Glutamatergic neuron (in vitro differentiated cells): ENCODE results near the gene PCDHGB3. TPM values are rescaled to one million over a fixed set of nuclear protein-coding genes. Genes with fewer than 3 reads are reported as not detected.

ENCODE experiments used
- DNase-seq: peaks from one replicate; pipeline ENCODE4 v3.0.0; 2022
- H3K27ac Mint-ChIP-seq: one replicate; pipeline ENCODE4 v1.8.0; 2020; ENCODE audit warnings: mild to moderate bottlenecking, mixed read lengths, inconsistent platforms; ENCODE audit not compliant: unreplicated experiment
- H3K27me3 Mint-ChIP-seq: one replicate; pipeline ENCODE4 v1.8.0; 2020; ENCODE audit warnings: mild to moderate bottlenecking, moderate library complexity, mixed read lengths, inconsistent platforms; ENCODE audit not compliant: unreplicated experiment
- H3K36me3 Mint-ChIP-seq: one replicate; pipeline ENCODE4 v1.8.0; 2020; ENCODE audit warnings: mild to moderate bottlenecking, mixed read lengths, inconsistent platforms; ENCODE audit not compliant: unreplicated experiment
- H3K4me1 Mint-ChIP-seq: one replicate; pipeline ENCODE4 v1.8.0; 2020; ENCODE audit warnings: mild to moderate bottlenecking, low read depth, mixed read lengths, inconsistent platforms; ENCODE audit not compliant: unreplicated experiment
- H3K4me3 Mint-ChIP-seq: one replicate; pipeline ENCODE4 v1.8.0; 2020; ENCODE audit warnings: mild to moderate bottlenecking, mixed read lengths, inconsistent platforms; ENCODE audit not compliant: unreplicated experiment
- H3K9me3 Mint-ChIP-seq: one replicate; pipeline ENCODE4 v1.8.0; 2020; ENCODE audit warnings: mild to moderate bottlenecking, moderate library complexity, mixed read lengths, inconsistent platforms; ENCODE audit not compliant: unreplicated experiment
- total RNA-seq: library from RNA; stranded (reverse); fragmentation: NEBNext Ultra II Directional; extraction: Animal tissue kit (Norgen Biotek cat#: 25700); gene quantifications from one replicate; pipeline ENCODE4 v1.2.1, GENCODE V29; 2021; ENCODE audit not compliant: unreplicated experiment
- TF ChIP-seq, protein P1 (sequence below): fragments of 200-600 bp; sonication (generic); IDR thresholded peaks from one replicate; pipeline ENCODE4 v1.5.0; 2021; ENCODE audit not compliant: partially characterized antibody, unreplicated experiment

Gene PCDHGB3
- total RNA-seq, 1 donor from 2014 or later = 6.2 TPM

DNA sequence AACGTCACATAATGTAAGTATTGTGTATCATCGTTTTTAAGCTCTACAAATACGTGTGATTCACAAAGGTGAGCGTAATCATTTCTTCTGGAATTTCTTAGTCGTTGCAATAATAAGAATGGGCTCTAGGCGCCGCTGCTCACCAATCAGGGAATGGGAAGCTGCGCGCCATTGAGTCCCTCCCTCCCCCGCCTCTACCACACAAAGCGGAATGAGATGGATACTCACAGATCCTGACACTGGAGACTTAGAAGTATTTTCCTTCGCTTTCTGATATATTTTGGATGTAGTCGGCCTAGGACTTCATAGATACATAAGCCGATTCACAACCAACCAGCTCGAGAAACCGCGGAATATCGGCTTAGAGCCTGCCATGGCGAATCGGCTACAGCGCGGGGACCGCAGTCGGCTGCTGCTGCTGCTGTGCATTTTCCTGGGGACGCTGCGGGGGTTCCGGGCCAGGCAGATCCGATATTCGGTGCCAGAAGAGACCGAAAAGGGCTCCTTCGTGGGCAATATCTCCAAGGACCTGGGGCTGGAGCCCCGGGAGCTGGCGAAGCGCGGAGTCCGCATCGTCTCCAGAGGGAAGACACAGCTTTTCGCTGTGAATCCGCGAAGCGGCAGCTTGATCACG is 50.9 kb downstream of the PCDHGB3 start, which contains the start of gene PCDHGA11:
Gene PCDHGA11 (plus strand): TSS at position 197 of the 634 bp plus-strand sequence. CDS start 177 bp downstream, at position 374.
- H3K4me1 Mint-ChIP-seq = no peaks in the 10 kb centered on the region
- peaks cover 79% of the 10 kb centered on the region for H3K36me3 Mint-ChIP-seq
- TF ChIP-seq, protein P1, sequence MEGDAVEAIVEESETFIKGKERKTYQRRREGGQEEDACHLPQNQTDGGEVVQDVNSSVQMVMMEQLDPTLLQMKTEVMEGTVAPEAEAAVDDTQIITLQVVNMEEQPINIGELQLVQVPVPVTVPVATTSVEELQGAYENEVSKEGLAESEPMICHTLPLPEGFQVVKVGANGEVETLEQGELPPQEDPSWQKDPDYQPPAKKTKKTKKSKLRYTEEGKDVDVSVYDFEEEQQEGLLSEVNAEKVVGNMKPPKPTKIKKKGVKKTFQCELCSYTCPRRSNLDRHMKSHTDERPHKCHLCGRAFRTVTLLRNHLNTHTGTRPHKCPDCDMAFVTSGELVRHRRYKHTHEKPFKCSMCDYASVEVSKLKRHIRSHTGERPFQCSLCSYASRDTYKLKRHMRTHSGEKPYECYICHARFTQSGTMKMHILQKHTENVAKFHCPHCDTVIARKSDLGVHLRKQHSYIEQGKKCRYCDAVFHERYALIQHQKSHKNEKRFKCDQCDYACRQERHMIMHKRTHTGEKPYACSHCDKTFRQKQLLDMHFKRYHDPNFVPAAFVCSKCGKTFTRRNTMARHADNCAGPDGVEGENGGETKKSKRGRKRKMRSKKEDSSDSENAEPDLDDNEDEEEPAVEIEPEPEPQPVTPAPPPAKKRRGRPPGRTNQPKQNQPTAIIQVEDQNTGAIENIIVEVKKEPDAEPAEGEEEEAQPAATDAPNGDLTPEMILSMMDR = peak; percentile 38
- peaks cover 23% of the 10 kb centered on the region for H3K27me3 Mint-ChIP-seq
- no peak for DNase-seq
- H3K27ac Mint-ChIP-seq = no peak within 1 kb of the TSS
- H3K4me3 Mint-ChIP-seq = peak within 1 kb of the TSS; percentile 70
- peaks cover 54% of the 10 kb centered on the region for H3K9me3 Mint-ChIP-seq

DNA sequence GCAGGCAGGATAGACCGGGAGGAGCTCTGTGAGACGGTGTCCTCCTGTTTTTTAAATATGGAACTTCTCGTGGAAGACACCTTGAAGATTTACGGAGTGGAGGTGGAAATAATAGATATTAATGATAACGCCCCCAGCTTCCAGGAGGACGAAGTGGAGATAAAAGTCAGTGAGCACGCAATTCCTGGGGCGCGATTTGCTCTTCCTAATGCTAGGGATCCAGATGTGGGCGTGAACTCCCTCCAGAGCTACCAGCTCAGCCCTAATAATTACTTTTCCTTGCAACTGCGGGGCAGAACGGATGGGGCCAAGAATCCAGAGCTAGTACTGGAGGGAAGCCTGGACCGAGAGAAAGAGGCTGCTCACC is 51.4 kb downstream of the PCDHGB3 start:
- Mint-ChIP-seq H3K4me3 (peak overlapping the region; percentile 70), H3K9me3 (peaks cover 54% of the 10 kb centered on the region), H3K27ac (no peak overlapping the region), H3K4me1 (no peaks in the 10 kb centered on the region), H3K36me3 (peaks cover 84% of the 10 kb centered on the region), H3K27me3 (peaks cover 23% of the 10 kb centered on the region)
- DNase-seq = no peak
- TF ChIP-seq, protein P1 = no peak

Other genes starting within 250 kb of the PCDHGB3 start
- gene PCDHB4, start 248.4 kb upstream of the PCDHGB3 start, total RNA-seq = 7.8 TPM
- 72.2 TPM for gene PCDHB5, start 235.0 kb upstream of the PCDHGB3 start, total RNA-seq
- 7.2 TPM for gene PCDHB6, start 220.2 kb upstream of the PCDHGB3 start, total RNA-seq
- 3.4 TPM for gene PCDHB7, start 197.6 kb upstream of the PCDHGB3 start, total RNA-seq
- 19.8 TPM for gene PCDHB8, start 192.5 kb upstream of the PCDHGB3 start, total RNA-seq
- 20.1 TPM for gene PCDHB16, start 187.9 kb upstream of the PCDHGB3 start, total RNA-seq
- 12.2 TPM for gene PCDHB9, start 183.1 kb upstream of the PCDHGB3 start, total RNA-seq
- gene PCDHB10, start 177.9 kb upstream of the PCDHGB3 start, total RNA-seq = 17.7 TPM
- 10.6 TPM for gene PCDHB11, start 170.6 kb upstream of the PCDHGB3 start, total RNA-seq
- 14.4 TPM for gene PCDHB12, start 161.5 kb upstream of the PCDHGB3 start, total RNA-seq
- 12.7 TPM for gene PCDHB13, start 156.3 kb upstream of the PCDHGB3 start, total RNA-seq
- gene PCDHB14, start 146.9 kb upstream of the PCDHGB3 start, total RNA-seq = 16.5 TPM
- gene PCDHB15, start 124.8 kb upstream of the PCDHGB3 start, total RNA-seq = 29.5 TPM
- 1.9 TPM for gene SLC25A2, start 66.2 kb upstream of the PCDHGB3 start, total RNA-seq
- 89.4 TPM for gene TAF7, start 49.5 kb upstream of the PCDHGB3 start, total RNA-seq
- gene PCDHGA1, start 39.7 kb upstream of the PCDHGB3 start, total RNA-seq = 4.6 TPM
- 3.0 TPM for gene PCDHGA2, start 31.5 kb upstream of the PCDHGB3 start, total RNA-seq
- gene PCDHGA3, start 26.4 kb upstream of the PCDHGB3 start, total RNA-seq = 10.4 TPM
- 9.6 TPM for gene PCDHGB1, start 20.1 kb upstream of the PCDHGB3 start, total RNA-seq
- 8.2 TPM for gene PCDHGA4, start 15.2 kb upstream of the PCDHGB3 start, total RNA-seq
- gene PCDHGB2, start 10.2 kb upstream of the PCDHGB3 start, total RNA-seq = 8.9 TPM
- gene PCDHGA5, start 6.1 kb upstream of the PCDHGB3 start, total RNA-seq = 4.6 TPM
- gene PCDHGA6, start 3.6 kb downstream of the PCDHGB3 start, total RNA-seq = 6.3 TPM
- 4.2 TPM for gene PCDHGA7, start 12.5 kb downstream of the PCDHGB3 start, total RNA-seq
- 40.8 TPM for gene PCDHGB4, start 17.5 kb downstream of the PCDHGB3 start, total RNA-seq
- 7.2 TPM for gene PCDHGA8, start 22.4 kb downstream of the PCDHGB3 start, total RNA-seq
- 9.3 TPM for gene PCDHGB5, start 27.7 kb downstream of the PCDHGB3 start, total RNA-seq
- gene PCDHGA9, start 32.5 kb downstream of the PCDHGB3 start, total RNA-seq = 5.5 TPM
- gene PCDHGB6, start 37.8 kb downstream of the PCDHGB3 start, total RNA-seq = 59.8 TPM
- 16.6 TPM for gene PCDHGA10, start 42.7 kb downstream of the PCDHGB3 start, total RNA-seq
- gene PCDHGB7, start 47.4 kb downstream of the PCDHGB3 start, total RNA-seq = 38.6 TPM
- 12.5 TPM for gene PCDHGA11, start 50.8 kb downstream of the PCDHGB3 start, total RNA-seq
- 6.1 TPM for gene PCDHGA12, start 60.3 kb downstream of the PCDHGB3 start, total RNA-seq
- 40.1 TPM for gene PCDHGC3, start 105.7 kb downstream of the PCDHGB3 start, total RNA-seq
- 6.7 TPM for gene PCDHGC4, start 114.8 kb downstream of the PCDHGB3 start, total RNA-seq
- 4.0 TPM for gene PCDHGC5, start 118.8 kb downstream of the PCDHGB3 start, total RNA-seq
- gene DIAPH1, start 248.8 kb downstream of the PCDHGB3 start, total RNA-seq = 51.6 TPM